Measurements from ENCODE around the gene DUSP15. TPM values are rescaled to one million over a fixed set of nuclear protein-coding genes. Genes with fewer than 3 reads are reported as not detected.

The DUSP15 gene
- total RNA-seq, 2 experiments from 2014 or later = not detected

GRCh38 chr20:31862157-31862470 lies 8.2 kb downstream of the DUSP15 start:
- Histone ChIP-seq H3K27me3 (ENCODE audit: control insufficient read depth in 1 of 2, insufficient read depth in 2 of 2, low read length in 2 of 2) (peaks cover 31 to 36% of the 10 kb centered on the region in 2 experiments), H3K9me3 (ENCODE audit: control insufficient read depth in 1 of 2, insufficient read depth in 1 of 2, low read length in 2 of 2) (peaks cover 0 to 13% of the 10 kb centered on the region in 2 experiments), H3K4me3 (ENCODE audit: low read length) (no peak overlapping the region), H3K36me3 (ENCODE audit: insufficient read depth, low read length) (no peaks in the 10 kb centered on the region), H3K4me1 (ENCODE audit: insufficient read depth, low read length) (peaks cover 22% of the 10 kb centered on the region), H3K27ac (ENCODE audit: low read depth in 1 of 2, low read length in 2 of 2) (no peak overlapping the region)
- CTCF ChIA-PET = no interaction called here
- H3K27me3 Mint-ChIP-seq = peaks cover 8% of the 10 kb centered on the region
- intact Hi-C loops (cut with DNase I, micrococcal nuclease) = no loop called here
- POLR2A ChIA-PET = no interaction called here
- TF ChIP-seq, protein P1, sequence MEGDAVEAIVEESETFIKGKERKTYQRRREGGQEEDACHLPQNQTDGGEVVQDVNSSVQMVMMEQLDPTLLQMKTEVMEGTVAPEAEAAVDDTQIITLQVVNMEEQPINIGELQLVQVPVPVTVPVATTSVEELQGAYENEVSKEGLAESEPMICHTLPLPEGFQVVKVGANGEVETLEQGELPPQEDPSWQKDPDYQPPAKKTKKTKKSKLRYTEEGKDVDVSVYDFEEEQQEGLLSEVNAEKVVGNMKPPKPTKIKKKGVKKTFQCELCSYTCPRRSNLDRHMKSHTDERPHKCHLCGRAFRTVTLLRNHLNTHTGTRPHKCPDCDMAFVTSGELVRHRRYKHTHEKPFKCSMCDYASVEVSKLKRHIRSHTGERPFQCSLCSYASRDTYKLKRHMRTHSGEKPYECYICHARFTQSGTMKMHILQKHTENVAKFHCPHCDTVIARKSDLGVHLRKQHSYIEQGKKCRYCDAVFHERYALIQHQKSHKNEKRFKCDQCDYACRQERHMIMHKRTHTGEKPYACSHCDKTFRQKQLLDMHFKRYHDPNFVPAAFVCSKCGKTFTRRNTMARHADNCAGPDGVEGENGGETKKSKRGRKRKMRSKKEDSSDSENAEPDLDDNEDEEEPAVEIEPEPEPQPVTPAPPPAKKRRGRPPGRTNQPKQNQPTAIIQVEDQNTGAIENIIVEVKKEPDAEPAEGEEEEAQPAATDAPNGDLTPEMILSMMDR (IDR thresholded peaks at IDR 0.05) = no peak
- peaks cover 13% of the 10 kb centered on the region for H3K4me1 Mint-ChIP-seq (ENCODE audit: low read depth)
- H3K9me3 Mint-ChIP-seq = no peaks in the 10 kb centered on the region
- DNase-seq (no peak), ATAC-seq (ENCODE audit: poor library complexity) (no peak)
- no peak overlapping the region for H3K27ac Mint-ChIP-seq
- peak overlapping the region; percentile 86 for H3K4me3 Mint-ChIP-seq
- H3K36me3 Mint-ChIP-seq (ENCODE audit: low read depth) = no peaks in the 10 kb centered on the region

GRCh38 chr20:31861385-31862156 lies 8.8 kb downstream of the DUSP15 start:
- ATAC-seq (ENCODE audit: poor library complexity) (peak; percentile 89), DNase-seq (peak; percentile 25 to 85 (median 57))
- Mint-ChIP-seq H3K4me3 (peak overlapping the region; percentile 86), H3K36me3 (ENCODE audit: low read depth) (no peaks in the 10 kb centered on the region), H3K27me3 (peaks cover 7% of the 10 kb centered on the region), H3K27ac (no peak overlapping the region), H3K4me1 (ENCODE audit: low read depth) (peaks cover 13% of the 10 kb centered on the region), H3K9me3 (no peaks in the 10 kb centered on the region)
- H3K36me3 ChIP-seq (ENCODE audit: insufficient read depth, low read length) = no peaks in the 10 kb centered on the region
- H3K9me3 ChIP-seq (ENCODE audit: control insufficient read depth in 1 of 2, insufficient read depth in 1 of 2, low read length in 2 of 2) = peaks cover 0 to 13% of the 10 kb centered on the region in 2 experiments
- intact Hi-C loops (cut with DNase I, micrococcal nuclease) = no loop called here
- H3K27me3 ChIP-seq (ENCODE audit: control insufficient read depth in 1 of 2, insufficient read depth in 2 of 2, low read length in 2 of 2) = peaks cover 33 to 41% of the 10 kb centered on the region in 2 experiments
- ChIA-PET CTCF (no interaction called here), POLR2A (no interaction called here)
- H3K4me1 ChIP-seq (ENCODE audit: insufficient read depth, low read length) = peaks cover 22% of the 10 kb centered on the region
- H3K27ac ChIP-seq (ENCODE audit: low read depth in 1 of 2, low read length in 2 of 2) = no peak overlapping the region
- H3K4me3 ChIP-seq (ENCODE audit: low read length) = peak overlapping the region; percentile 34
- TF ChIP-seq, protein P1 (IDR thresholded peaks at IDR 0.05) = no peak

GRCh38 chr20:31861135-31861384 lies 9.3 kb downstream of the DUSP15 start:
- Mint-ChIP-seq H3K9me3 (no peaks in the 10 kb centered on the region), H3K27me3 (peaks cover 7% of the 10 kb centered on the region), H3K4me1 (ENCODE audit: low read depth) (peaks cover 13% of the 10 kb centered on the region), H3K4me3 (no peak overlapping the region), H3K27ac (no peak overlapping the region), H3K36me3 (ENCODE audit: low read depth) (no peaks in the 10 kb centered on the region)
- ChIA-PET CTCF (no interaction called here), POLR2A (no interaction called here)
- no peak for DNase-seq
- Histone ChIP-seq H3K27me3 (ENCODE audit: control insufficient read depth in 1 of 2, insufficient read depth in 2 of 2, low read length in 2 of 2) (peaks cover 38 to 46% of the 10 kb centered on the region in 2 experiments), H3K27ac (ENCODE audit: low read depth in 1 of 2, low read length in 2 of 2) (no peak overlapping the region), H3K9me3 (ENCODE audit: control insufficient read depth in 1 of 2, insufficient read depth in 1 of 2, low read length in 2 of 2) (peaks cover 0 to 13% of the 10 kb centered on the region in 2 experiments), H3K4me1 (ENCODE audit: insufficient read depth, low read length) (peaks cover 22% of the 10 kb centered on the region), H3K4me3 (ENCODE audit: low read length) (peak overlapping the region; percentile 34), H3K36me3 (ENCODE audit: insufficient read depth, low read length) (no peaks in the 10 kb centered on the region)
- TF ChIP-seq, protein P1 (IDR thresholded peaks at IDR 0.05) = no peak
- peak; percentile 42 for ATAC-seq (ENCODE audit: poor library complexity)
- intact Hi-C loops (cut with DNase I, micrococcal nuclease) = no loop called here

Data from CD4-positive, alpha-beta T cell (primary cell).